Thymus (tissue), 11 donors: Measurements from ENCODE around the gene AACS. TPM values are rescaled to one million over a fixed set of nuclear protein-coding genes. Genes with fewer than 3 reads are reported as not detected.

ENCODE experiments used
- DNase-seq, 9 donors: peaks; one replicate each; pipeline ENCODE4 v3.0.0-alpha.2; 2013; ENCODE audit warnings: low spot score in 9 of 9, low read depth in 6 of 9, missing footprints in 1 of 9
- H3K27ac ChIP-seq, 2 donors: one replicate each; pipeline ENCODE4 v1.5.1; 2013; ENCODE audit warnings: control low read depth in 1 of 2, low read depth in 1 of 2, low read length in 1 of 2, mild to moderate bottlenecking in 1 of 2, moderate library complexity in 1 of 2
- H3K27me3 ChIP-seq, 2 donors: one replicate each; pipeline ENCODE4 v1.5.1; 2013; ENCODE audit warnings: low read length in 1 of 2; ENCODE audit not compliant: control insufficient read depth in 2 of 2, insufficient read depth in 1 of 2
- H3K36me3 ChIP-seq, 2 donors: one replicate each; pipeline ENCODE4 v1.5.1; 2013; ENCODE audit warnings: low read length in 1 of 2, mild to moderate bottlenecking in 1 of 2, moderate library complexity in 1 of 2; ENCODE audit not compliant: control insufficient read depth in 2 of 2, insufficient read depth in 2 of 2
- H3K4me1 ChIP-seq, 2 donors: one replicate each; pipeline ENCODE4 v1.5.1; 2013; ENCODE audit warnings: low read length in 2 of 2; ENCODE audit not compliant: control insufficient read depth in 2 of 2, insufficient read depth in 2 of 2
- H3K4me3 ChIP-seq, 2 donors: one replicate each; pipeline ENCODE4 v1.5.1; 2013; ENCODE audit warnings: low read length in 2 of 2, control low read depth in 1 of 2, mild to moderate bottlenecking in 1 of 2
- H3K9me3 ChIP-seq, 2 donors: one replicate each; pipeline ENCODE4 v1.5.1; 2013; ENCODE audit warnings: low read length in 1 of 2, mild to moderate bottlenecking in 1 of 2; ENCODE audit not compliant: control insufficient read depth in 2 of 2, insufficient read depth in 1 of 2
- WGBS: extraction: QIAGEN DNeasy Blood & Tissue Kit; methylation state at CpG from one replicate; pipeline ENCODE4 v1.1.7; 2013; 5-methylcytosine and 5-hydroxymethylcytosine counted together
- polyA plus RNA-seq: library from polyadenylated mRNA; stranded (reverse); fragments of 200-250 nt; gene quantifications from one replicate; pipeline ENCODE4 v1.2.3, GENCODE V29; 2013
- total RNA-seq: library from RNA; stranded (reverse); fragments of 120-200 nt; gene quantifications from one replicate; pipeline ENCODE4 v1.2.4, GENCODE V29; 2013
- donor health status: healthy.

The AACS gene
- total and polyA plus RNA-seq, 2 donors = 10.2 to 17.0 TPM

GRCh38 chr12:125121106-125121505 lies 55.9 kb downstream of the AACS start:
- 97% methylated on average over 14 of the region's 14 CpGs for WGBS
- no peaks in the 10 kb centered on the region for H3K9me3 ChIP-seq
- no peaks in the 10 kb centered on the region for H3K4me1 ChIP-seq
- DNase-seq = no peak
- H3K27ac ChIP-seq = no peak overlapping the region
- H3K4me3 ChIP-seq = no peak overlapping the region
- H3K27me3 ChIP-seq = no peaks in the 10 kb centered on the region
- H3K36me3 ChIP-seq = peaks cover 5 to 16% of the 10 kb centered on the region in 2 donors

GRCh38 chr12:125122668-125123067 lies 57.4 kb downstream of the AACS start:
- Histone ChIP-seq H3K27ac (no peak overlapping the region), H3K36me3 (peaks cover 5 to 16% of the 10 kb centered on the region in 2 donors), H3K4me1 (no peaks in the 10 kb centered on the region), H3K9me3 (no peaks in the 10 kb centered on the region), H3K4me3 (no peak overlapping the region), H3K27me3 (no peaks in the 10 kb centered on the region)
- DNase-seq = no peak
- 97% methylated on average over 14 of the region's 14 CpGs for WGBS

- H3K4me3 ChIP-seq = no peak overlapping the region
- no peaks in the 10 kb centered on the region for H3K27me3 ChIP-seq
- WGBS = 84% methylated on average over 11 of the region's 11 CpGs
- no peaks in the 10 kb centered on the region for H3K4me1 ChIP-seq
- DNase-seq = no peak
- H3K27ac ChIP-seq = no peak overlapping the region
- H3K36me3 ChIP-seq = peaks cover 0 to 14% of the 10 kb centered on the region in 2 donors
- no peaks in the 10 kb centered on the region for H3K9me3 ChIP-seq
Observed at GRCh38 chr12:125124320-125124966, 59.2 kb downstream of the AACS start.

- Histone ChIP-seq H3K36me3 (peaks cover 0 to 14% of the 10 kb centered on the region in 2 donors), H3K4me1 (no peaks in the 10 kb centered on the region), H3K4me3 (no peak overlapping the region), H3K9me3 (no peaks in the 10 kb centered on the region), H3K27me3 (no peaks in the 10 kb centered on the region), H3K27ac (no peak overlapping the region)
- no peak for DNase-seq
- WGBS = 98% methylated on average over 4 of the region's 4 CpGs
Observed at GRCh38 chr12:125125271-125125670, 60.0 kb downstream of the AACS start.

- DNase-seq = no peak
- 97% methylated on average over 18 of the region's 18 CpGs for WGBS
- peaks cover 0 to 12% of the 10 kb centered on the region in 2 donors for H3K36me3 ChIP-seq
- H3K27me3 ChIP-seq = no peaks in the 10 kb centered on the region
- no peak overlapping the region for H3K4me3 ChIP-seq
- H3K9me3 ChIP-seq = no peaks in the 10 kb centered on the region
- H3K27ac ChIP-seq = no peak overlapping the region
- no peaks in the 10 kb centered on the region for H3K4me1 ChIP-seq
Observed at GRCh38 chr12:125128439-125129178, 63.4 kb downstream of the AACS start.

GRCh38 chr12:125129179-125129571 lies 63.9 kb downstream of the AACS start:
- no peaks in the 10 kb centered on the region for H3K27me3 ChIP-seq
- H3K4me3 ChIP-seq = no peak overlapping the region
- no peak for DNase-seq
- H3K36me3 ChIP-seq = peaks cover 0 to 12% of the 10 kb centered on the region in 2 donors
- no peaks in the 10 kb centered on the region for H3K9me3 ChIP-seq
- 95% methylated on average over 10 of the region's 10 CpGs for WGBS
- H3K27ac ChIP-seq = no peak overlapping the region
- H3K4me1 ChIP-seq = no peaks in the 10 kb centered on the region

GRCh38 chr12:125129591-125130255 lies 64.5 kb downstream of the AACS start:
- H3K27ac ChIP-seq = no peak overlapping the region
- H3K4me1 ChIP-seq = no peaks in the 10 kb centered on the region
- H3K36me3 ChIP-seq = peaks cover 2 to 17% of the 10 kb centered on the region in 2 donors
- 96% methylated on average over 18 of the region's 18 CpGs for WGBS
- no peaks in the 10 kb centered on the region for H3K27me3 ChIP-seq
- H3K9me3 ChIP-seq = no peaks in the 10 kb centered on the region
- H3K4me3 ChIP-seq = no peak overlapping the region
- no peak for DNase-seq

GRCh38 chr12:125131958-125132357 lies 66.7 kb downstream of the AACS start:
- Histone ChIP-seq H3K9me3 (no peaks in the 10 kb centered on the region), H3K36me3 (peaks cover 4 to 20% of the 10 kb centered on the region in 2 donors), H3K27me3 (no peaks in the 10 kb centered on the region), H3K4me3 (no peak overlapping the region), H3K4me1 (no peaks in the 10 kb centered on the region), H3K27ac (no peak overlapping the region)
- WGBS = 95% methylated on average over 8 of the region's 8 CpGs
- no peak for DNase-seq
